Progenitor cell of endocrine pancreas (in vitro differentiated cells): ENCODE data around the gene SENP7. TPM values are rescaled to one million over a fixed set of nuclear protein-coding genes. Genes with fewer than 3 reads are reported as not detected.
"Not testable (repeated sequence)": the region's sequence is repeated elsewhere in the genome, so short reads cannot be mapped to it uniquely, and the experiment has no call there.

Source experiments
- DNase-seq: peaks from one replicate; pipeline ENCODE4 v3.0.0; 2021; ENCODE audit warnings: low spot score; ENCODE audit not compliant: unreplicated experiment
- H3K27ac Mint-ChIP-seq: 2 replicates; pipeline ENCODE4 v1.8.0; 2021; ENCODE audit warnings: mild to moderate bottlenecking, moderate library complexity, mixed read lengths
- H3K27me3 Mint-ChIP-seq: 2 replicates; pipeline ENCODE4 v1.8.0; 2021; ENCODE audit warnings: mixed read lengths
- H3K36me3 Mint-ChIP-seq: 2 replicates; pipeline ENCODE4 v1.8.0; 2022; ENCODE audit warnings: mixed read lengths; ENCODE audit not compliant: insufficient read depth
- H3K4me1 Mint-ChIP-seq: 2 replicates; pipeline ENCODE4 v1.8.0; 2021; ENCODE audit warnings: low read depth, mixed read lengths
- H3K4me3 Mint-ChIP-seq: 2 replicates; pipeline ENCODE4 v1.8.0; 2021; ENCODE audit warnings: low read depth, mild to moderate bottlenecking, moderate library complexity, mixed read lengths
- H3K9me3 Mint-ChIP-seq: 2 replicates; pipeline ENCODE4 v1.8.0; 2021; ENCODE audit warnings: low read depth, mixed read lengths
- CTCF ChIP-seq: fragments of 200-600 bp; sonication (generic); IDR thresholded peaks from one replicate; pipeline ENCODE4 v1.5.0; 2021; ENCODE audit warnings: antibody characterized with exemption, mild to moderate bottlenecking; ENCODE audit not compliant: unreplicated experiment
- total RNA-seq: library from RNA; stranded (reverse); gene quantifications from 2 replicates; pipeline ENCODE4 v1.2.1, GENCODE V29; 2021

SENP7 gene
- total RNA-seq, 1 donor from 2014 or later: 63.7 TPM

GRCh38 chr3:101453961-101454360 is 59.1 kb downstream of the SENP7 start:
- peaks cover 29% of the 10 kb centered on the region for H3K36me3 Mint-ChIP-seq
- TF ChIP-seq CTCF: no peak
- peaks cover 13% of the 10 kb centered on the region for H3K9me3 Mint-ChIP-seq
- H3K27me3 Mint-ChIP-seq: no peaks in the 10 kb centered on the region
- DNase-seq: no peak
- H3K27ac Mint-ChIP-seq: no peak overlapping the region
- H3K4me3 Mint-ChIP-seq: no peak overlapping the region
- no peaks in the 10 kb centered on the region for H3K4me1 Mint-ChIP-seq

- H3K4me1 Mint-ChIP-seq, H3K4me3 Mint-ChIP-seq, DNase-seq, H3K27me3 Mint-ChIP-seq, H3K27ac Mint-ChIP-seq: not testable (repeated sequence)
- peaks cover 57% of the 10 kb centered on the region for H3K36me3 Mint-ChIP-seq
- H3K9me3 Mint-ChIP-seq: peaks cover 62% of the 10 kb centered on the region
Measured at GRCh38 chr3:101438641-101439040, 74.4 kb downstream of the SENP7 start.

GRCh38 chr3:101433652-101434051 is 79.4 kb downstream of the SENP7 start:
- Mint-ChIP-seq H3K9me3 (peaks cover 72% of the 10 kb centered on the region), H3K27ac (no peak overlapping the region), H3K4me1 (no peaks in the 10 kb centered on the region), H3K36me3 (peaks cover 67% of the 10 kb centered on the region), H3K4me3 (no peak overlapping the region), H3K27me3 (no peaks in the 10 kb centered on the region)
- TF ChIP-seq CTCF: no peak
- no peak for DNase-seq

- Mint-ChIP-seq H3K27ac (no peak overlapping the region), H3K4me3 (no peak overlapping the region), H3K27me3 (no peaks in the 10 kb centered on the region), H3K9me3 (peaks cover 35% of the 10 kb centered on the region), H3K4me1 (no peaks in the 10 kb centered on the region), H3K36me3 (peaks cover 36% of the 10 kb centered on the region)
- TF ChIP-seq CTCF: no peak
- DNase-seq: no peak
Measured at GRCh38 chr3:101423984-101424888, 88.8 kb downstream of the SENP7 start.

GRCh38 chr3:101418851-101419250 is 94.2 kb downstream of the SENP7 start:
- H3K4me3 Mint-ChIP-seq: no peak overlapping the region
- peaks cover 9% of the 10 kb centered on the region for H3K36me3 Mint-ChIP-seq
- peaks cover 7% of the 10 kb centered on the region for H3K9me3 Mint-ChIP-seq
- H3K27me3 Mint-ChIP-seq: no peaks in the 10 kb centered on the region
- DNase-seq: no peak
- no peak for TF ChIP-seq CTCF
- peaks cover 2% of the 10 kb centered on the region for H3K4me1 Mint-ChIP-seq
- no peak overlapping the region for H3K27ac Mint-ChIP-seq

GRCh38 chr3:101414121-101414520 is 98.9 kb downstream of the SENP7 start:
- Mint-ChIP-seq H3K9me3 (peaks cover 10% of the 10 kb centered on the region), H3K4me1 (peaks cover 2% of the 10 kb centered on the region), H3K27ac (no peak overlapping the region), H3K36me3 (peaks cover 12% of the 10 kb centered on the region), H3K27me3 (no peaks in the 10 kb centered on the region), H3K4me3 (no peak overlapping the region)
- DNase-seq: no peak
- TF ChIP-seq CTCF: no peak
